Activated T-cell treated with anti-CD3 and anti-CD28 coated beads, Interleukin-2, amount 50 U/mL, for 4 hours (primary cell): Measurements from ENCODE around the gene ATE1. TPM values are rescaled to one million over a fixed set of nuclear protein-coding genes. Genes with fewer than 3 reads are reported as not detected.

Source experiments
- ATAC-seq, 2 donors: fragments of 200-7000 bp; cut with Tn5 transposase; one replicate each; pipeline ENCODE4 v1.10.0; 2021
- DNase-seq: peaks from one replicate; pipeline ENCODE4 v3.0.0-alpha.2; 2020
- H3K27me3 Mint-ChIP-seq: one replicate; pipeline ENCODE4 v1.8.0; 2021; ENCODE audit warnings: low read depth, mixed read lengths
- H3K36me3 Mint-ChIP-seq: one replicate; pipeline ENCODE4 v1.8.0; 2022; ENCODE audit warnings: mixed read lengths; ENCODE audit not compliant: insufficient read depth
- H3K4me1 Mint-ChIP-seq: one replicate; pipeline ENCODE4 v1.8.0; 2021; ENCODE audit warnings: low read depth, mixed read lengths
- H3K4me3 Mint-ChIP-seq: one replicate; pipeline ENCODE4 v1.8.0; 2021; ENCODE audit warnings: mild to moderate bottlenecking, moderate library complexity, mixed read lengths
- H3K9me3 Mint-ChIP-seq: one replicate; pipeline ENCODE4 v1.8.0; 2021; ENCODE audit warnings: mixed read lengths
- total RNA-seq, 3 donors: library from RNA; stranded (reverse); gene quantifications; one replicate each; pipeline ENCODE4 v1.2.1, GENCODE V29; 2021

ATE1 gene
- total RNA-seq, 3 donors from 2014 or later = 33.6 to 41.2 (median 38.5) TPM

- Mint-ChIP-seq H3K4me3 (no peak overlapping the region), H3K36me3 (peaks cover 11% of the 10 kb centered on the region), H3K9me3 (no peaks in the 10 kb centered on the region), H3K27me3 (no peaks in the 10 kb centered on the region), H3K4me1 (no peaks in the 10 kb centered on the region)
- DNase-seq (no peak), ATAC-seq (no peak)
These were observed 109.2 kb downstream of the ATE1 start for GRCh38 chr10:121818599-121818998.

- Mint-ChIP-seq H3K36me3 (peaks cover 6% of the 10 kb centered on the region), H3K9me3 (no peaks in the 10 kb centered on the region), H3K4me1 (no peaks in the 10 kb centered on the region), H3K4me3 (no peak overlapping the region), H3K27me3 (no peaks in the 10 kb centered on the region)
- no peak for DNase-seq
- no peak for ATAC-seq
These were observed 111.6 kb downstream of the ATE1 start for GRCh38 chr10:121816197-121816596.

- Mint-ChIP-seq H3K4me3 (no peak overlapping the region), H3K4me1 (no peaks in the 10 kb centered on the region), H3K27me3 (no peaks in the 10 kb centered on the region), H3K36me3 (peaks cover 10% of the 10 kb centered on the region), H3K9me3 (no peaks in the 10 kb centered on the region)
- no peak for DNase-seq
- no peak for ATAC-seq
These were observed 114.0 kb downstream of the ATE1 start for GRCh38 chr10:121813857-121814256.

GRCh38 chr10:121813211-121813815, 114.5 kb downstream of the ATE1 start:
- no peaks in the 10 kb centered on the region for H3K4me1 Mint-ChIP-seq

GRCh38 chr10:121812031-121812430, 115.8 kb downstream of the ATE1 start:
- Mint-ChIP-seq H3K9me3 (no peaks in the 10 kb centered on the region), H3K4me1 (no peaks in the 10 kb centered on the region), H3K4me3 (no peak overlapping the region), H3K36me3 (peaks cover 10% of the 10 kb centered on the region), H3K27me3 (no peaks in the 10 kb centered on the region)
- DNase-seq (no peak), ATAC-seq (no peak)

More at GRCh38 chr10:121813211-121813815, 114.5 kb downstream of the ATE1 start:
- Mint-ChIP-seq H3K9me3 (no peaks in the 10 kb centered on the region), H3K27me3 (no peaks in the 10 kb centered on the region), H3K4me3 (no peak overlapping the region), H3K36me3 (peaks cover 10% of the 10 kb centered on the region)
- ATAC-seq = no peak
- DNase-seq = no peak

- ATAC-seq (no peak), DNase-seq (no peak)
- H3K27me3 Mint-ChIP-seq = no peaks in the 10 kb centered on the region
- peaks cover 17% of the 10 kb centered on the region for H3K36me3 Mint-ChIP-seq
- H3K4me1 Mint-ChIP-seq = no peaks in the 10 kb centered on the region
- H3K9me3 Mint-ChIP-seq = no peaks in the 10 kb centered on the region
- H3K4me3 Mint-ChIP-seq = no peak overlapping the region
These were observed 116.4 kb downstream of the ATE1 start for GRCh38 chr10:121811386-121811785.

- Mint-ChIP-seq H3K27me3 (no peaks in the 10 kb centered on the region), H3K4me3 (no peak overlapping the region), H3K36me3 (peaks cover 16% of the 10 kb centered on the region), H3K9me3 (no peaks in the 10 kb centered on the region), H3K4me1 (no peaks in the 10 kb centered on the region)
- DNase-seq (no peak), ATAC-seq (no peak)
These were observed 119.0 kb downstream of the ATE1 start for GRCh38 chr10:121808835-121809234.

- Mint-ChIP-seq H3K9me3 (no peaks in the 10 kb centered on the region), H3K4me1 (no peaks in the 10 kb centered on the region), H3K36me3 (peaks cover 18% of the 10 kb centered on the region), H3K4me3 (no peak overlapping the region), H3K27me3 (no peaks in the 10 kb centered on the region)
- ATAC-seq = no peak
- DNase-seq = no peak
These were observed 123.4 kb downstream of the ATE1 start for GRCh38 chr10:121804460-121804859.

- no peak for ATAC-seq
- Mint-ChIP-seq H3K4me1 (no peaks in the 10 kb centered on the region), H3K4me3 (no peak overlapping the region), H3K9me3 (no peaks in the 10 kb centered on the region), H3K36me3 (peaks cover 22% of the 10 kb centered on the region), H3K27me3 (no peaks in the 10 kb centered on the region)
- DNase-seq = no peak
These were observed 124.2 kb downstream of the ATE1 start for GRCh38 chr10:121803611-121804010.

GRCh38 chr10:121800831-121801230, 127.0 kb downstream of the ATE1 start:
- Mint-ChIP-seq H3K4me1 (no peaks in the 10 kb centered on the region), H3K4me3 (no peak overlapping the region), H3K9me3 (no peaks in the 10 kb centered on the region), H3K27me3 (no peaks in the 10 kb centered on the region), H3K36me3 (peaks cover 10% of the 10 kb centered on the region)
- ATAC-seq (no peak), DNase-seq (no peak)

- ATAC-seq = no peak
- no peak for DNase-seq
- no peaks in the 10 kb centered on the region for H3K4me1 Mint-ChIP-seq
- peaks cover 13% of the 10 kb centered on the region for H3K36me3 Mint-ChIP-seq
- H3K4me3 Mint-ChIP-seq = no peak overlapping the region
- no peaks in the 10 kb centered on the region for H3K27me3 Mint-ChIP-seq
- no peaks in the 10 kb centered on the region for H3K9me3 Mint-ChIP-seq
These were observed 127.7 kb downstream of the ATE1 start for GRCh38 chr10:121800146-121800545.

GRCh38 chr10:121797490-121797889, 130.3 kb downstream of the ATE1 start:
- DNase-seq (no peak), ATAC-seq (no peak)
- no peaks in the 10 kb centered on the region for H3K27me3 Mint-ChIP-seq
- no peak overlapping the region for H3K4me3 Mint-ChIP-seq
- no peaks in the 10 kb centered on the region for H3K4me1 Mint-ChIP-seq
- no peaks in the 10 kb centered on the region for H3K9me3 Mint-ChIP-seq
- peaks cover 12% of the 10 kb centered on the region for H3K36me3 Mint-ChIP-seq

GRCh38 chr10:121796342-121796741, 131.5 kb downstream of the ATE1 start:
- no peaks in the 10 kb centered on the region for H3K27me3 Mint-ChIP-seq
- no peaks in the 10 kb centered on the region for H3K4me1 Mint-ChIP-seq
- H3K36me3 Mint-ChIP-seq = peaks cover 15% of the 10 kb centered on the region
- ATAC-seq (no peak), DNase-seq (no peak)
- H3K4me3 Mint-ChIP-seq = no peak overlapping the region
- H3K9me3 Mint-ChIP-seq = no peaks in the 10 kb centered on the region

GRCh38 chr10:121792198-121792597, 135.6 kb downstream of the ATE1 start:
- Mint-ChIP-seq H3K9me3 (no peaks in the 10 kb centered on the region), H3K4me3 (no peak overlapping the region), H3K27me3 (no peaks in the 10 kb centered on the region), H3K36me3 (peaks cover 25% of the 10 kb centered on the region), H3K4me1 (no peaks in the 10 kb centered on the region)
- no peak for ATAC-seq
- DNase-seq = no peak

- no peak overlapping the region for H3K4me3 Mint-ChIP-seq
- peaks cover 27% of the 10 kb centered on the region for H3K36me3 Mint-ChIP-seq
- H3K9me3 Mint-ChIP-seq = no peaks in the 10 kb centered on the region
- DNase-seq = no peak
- H3K4me1 Mint-ChIP-seq = no peaks in the 10 kb centered on the region
- ATAC-seq = no peak
- H3K27me3 Mint-ChIP-seq = no peaks in the 10 kb centered on the region
These were observed 136.1 kb downstream of the ATE1 start for GRCh38 chr10:121791761-121792160.

- Mint-ChIP-seq H3K36me3 (peaks cover 28% of the 10 kb centered on the region), H3K4me1 (no peaks in the 10 kb centered on the region), H3K4me3 (no peak overlapping the region), H3K27me3 (no peaks in the 10 kb centered on the region), H3K9me3 (no peaks in the 10 kb centered on the region)
- DNase-seq (no peak), ATAC-seq (no peak)
These were observed 139.1 kb downstream of the ATE1 start for GRCh38 chr10:121788717-121789116.
